Fibroblast of lung (primary cell): ENCODE data around the gene PIH1D1.

Source experiments
- CTCF ChIP-seq, 2 donors: IDR thresholded peaks in 1 of 2; conservative IDR thresholded peaks in 1 of 2; 1 replicate in 1 of 2; 2 replicates in 1 of 2; pipeline ENCODE4 v1.5.1; 2011 to 2012; ENCODE audit warnings: low read length in 2 of 2, control low read depth in 1 of 2, inconsistent platforms in 1 of 2, low read depth in 1 of 2, mild to moderate bottlenecking in 1 of 2
- EZH2 ChIP-seq: IDR thresholded peaks from 2 replicates; pipeline ENCODE4 v1.5.1; 2012; ENCODE audit warnings: low read length, control low read depth, mild to moderate bottlenecking; ENCODE audit errors: missing control alignments

GRCh38 chr19:49491804-49492572 is 40.4 kb upstream of the PIH1D1 start:
- no peak for TF ChIP-seq CTCF (conservative IDR thresholded peaks at IDR 0.05 in 1 of 2, IDR thresholded peaks at IDR 0.05 in 1 of 2; ENCODE audit: low read depth in 1 of 2, low read length in 2 of 2)
- TF ChIP-seq EZH2 = no peak
